ENCODE measurements around the gene C11orf68. TPM values are rescaled to one million over a fixed set of nuclear protein-coding genes. Genes with fewer than 3 reads are reported as not detected.
A peak's percentile ranks its signal among the peaks of the same experiment; 100 is the strongest.

C11orf68 gene
- total and polyA plus RNA-seq, 2 of the 8 experiments (the other 6 are each of a cell fraction or from before 2014, with no cell fraction given), result 24.0 to 51.2 TPM

DNA sequence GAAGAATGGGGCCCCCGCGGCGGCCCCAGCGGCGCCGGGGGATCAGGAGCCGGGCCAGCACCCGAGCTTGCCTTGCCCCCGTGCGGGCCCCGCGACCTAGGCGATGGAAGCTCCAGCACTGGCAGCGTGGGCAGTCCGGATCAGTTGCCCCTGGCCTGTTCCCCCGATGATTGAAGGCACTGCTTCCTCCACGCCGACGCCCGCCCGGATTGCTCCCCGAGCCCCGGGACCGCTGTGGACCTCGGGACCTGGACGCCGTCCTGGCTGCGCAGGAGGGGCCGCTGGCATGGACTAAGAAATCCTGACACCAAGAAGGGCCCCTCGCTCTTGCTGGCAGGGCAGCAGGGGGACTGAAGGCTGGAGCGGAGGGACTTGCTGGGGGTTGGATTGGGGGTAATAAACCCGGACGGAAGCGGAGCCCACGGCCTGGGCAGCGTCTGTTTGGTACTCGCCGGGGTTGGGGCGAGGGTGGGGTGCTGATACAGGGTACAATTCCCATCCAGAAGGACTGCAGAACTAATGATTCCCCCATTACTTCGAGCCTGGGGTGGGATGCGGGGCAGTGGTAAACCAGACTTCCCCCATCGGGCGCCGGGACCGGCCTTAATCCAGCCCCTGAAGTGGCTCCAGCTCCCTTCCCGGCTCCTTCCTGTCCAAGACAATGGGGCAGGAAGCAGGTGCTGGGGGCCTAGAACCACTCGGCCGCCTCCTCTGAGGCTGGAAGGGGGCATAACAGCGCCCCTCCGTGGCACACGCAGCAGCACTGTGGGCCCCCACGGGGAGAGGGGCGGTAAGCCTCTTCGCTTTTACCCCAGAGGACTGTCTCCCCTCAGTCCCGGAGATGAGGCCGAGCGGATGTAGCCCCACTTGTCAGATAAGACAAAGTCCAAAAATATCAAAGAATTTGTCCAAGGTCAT, 27.4 kb downstream of the C11orf68 start:
- ChIA-PET POLR2A (ENCODE audit: partially characterized antibody) (interaction anchor here (0.7 to 39.7 kb wide), 18 partner anchors 9 to 398 kb away, joined by 3 to 1071 read pairs (median 4); partner anchors contain the start of genes C11orf68, CFL1, CST6 and EFEMP2), CTCF (ENCODE audit: partially characterized antibody) (interaction anchor here (0.6 to 19.6 kb wide), 37 partner anchors 8 to 535 kb away, joined by 3 to 283 read pairs (median 5); partner anchors contain the start of genes AP5B1, C11orf68, CFL1 and EFEMP2)
- DNase-seq (ENCODE audit: low read depth in 1 of 2, low spot score in 2 of 2) (peak in 1 of 2 experiments; percentile 72), FAIRE-seq (no peak)
- 7% methylated on average over 47 of the region's 57 CpGs; no CpG with 5 or more reads in 1 of the 2 experiments for WGBS, 2 experiments (ENCODE audit: extremely low coverage in 1 of 2, insufficient coverage in 1 of 2, insufficient read length in 1 of 2, insufficient replicate concordance in 2 of 2, low coverage in 1 of 2, low lambda C conversion rate in 2 of 2, missing lambda C conversion rate in 1 of 2)
- peaks cover 0 to 30% (median 12%) of the 10 kb centered on the region in 4 experiments; a peak in 5 of 7 replicates for H3K4me1 ChIP-seq (replicated peaks in 1 of 4; ENCODE audit: control insufficient read depth in 3 of 4, insufficient read depth in 4 of 4, low read length in 3 of 4)
- peak overlapping the region; percentile 94 to 97 for H3K4me2 ChIP-seq (ENCODE audit: insufficient read depth in 1 of 2, low read depth in 2 of 2, low read length in 2 of 2)
- peaks cover 0 to 2% (median under 1%) of the 10 kb centered on the region in 4 experiments; a peak in 3 of 8 replicates for H3K36me3 ChIP-seq (ENCODE audit: control insufficient read depth in 2 of 4, insufficient read depth in 4 of 4, low read length in 3 of 4)
- H3K4ac ChIP-seq (replicated peaks; ENCODE audit: insufficient read length, low read depth, low read length), result no peak overlapping the region
- peak overlapping the region; percentile 39 to 79 (median 70); a peak in 6 of 7 replicates for H3K9ac ChIP-seq (replicated peaks in 1 of 4; ENCODE audit: extremely low read depth in 1 of 4, low read depth in 3 of 4, low read length in 3 of 4)
- no peaks in the 10 kb centered on the region for H3K9me3 ChIP-seq (ENCODE audit: insufficient read depth in 2 of 2, low read depth in 1 of 2, low read length in 1 of 2)
- H3K14ac ChIP-seq (ENCODE audit: insufficient read length), result no peak overlapping the region
- H2AFZ ChIP-seq (ENCODE audit: low read length), result no peak overlapping the region
- H3K79me1 ChIP-seq (ENCODE audit: low read depth, low read length), result no peaks in the 10 kb centered on the region
- H3K79me2 ChIP-seq (ENCODE audit: control insufficient read depth in 1 of 2, insufficient read depth in 2 of 2, low read length in 2 of 2), result peaks cover 0 to 4% of the 10 kb centered on the region in 2 experiments; a peak in 1 of 4 replicates
- no peak overlapping the region for H2AK5ac ChIP-seq (ENCODE audit: low read depth, low read length)
- H3K56ac ChIP-seq (replicated peaks; ENCODE audit: insufficient read length, low read depth, low read length), result peak overlapping the region; percentile 32
- H3K23me2 ChIP-seq (ENCODE audit: low read depth, low read length), result peaks cover 25% of the 10 kb centered on the region
- peaks cover 2 to 4% of the 10 kb centered on the region in 2 experiments for H4K20me1 ChIP-seq (replicated peaks in 1 of 2; ENCODE audit: control insufficient read depth in 1 of 2, insufficient read depth in 2 of 2, low read length in 2 of 2)
- H3K27me3 ChIP-seq (replicated peaks in 1 of 4; ENCODE audit: control insufficient read depth in 3 of 4, extremely low read depth in 1 of 4, insufficient read depth in 3 of 4, low read length in 3 of 4), result peaks cover 0 to 14% (median 8%) of the 10 kb centered on the region in 4 experiments; a peak in 6 of 7 replicates
- H2BK5ac ChIP-seq (ENCODE audit: low read depth, low read length), result no peak overlapping the region
- peak overlapping the region; percentile 50; the same call in 1 of the 2 replicates for H2BK12ac ChIP-seq (ENCODE audit: low read depth, low read length)
- no peak overlapping the region for H3K23ac ChIP-seq (ENCODE audit: insufficient read length)
- H4K91ac ChIP-seq (replicated peaks; ENCODE audit: insufficient read length, low read length), result no peak overlapping the region
- peak overlapping the region; percentile 74 to 82 (median 78) for H3K4me3 ChIP-seq (ENCODE audit: extremely low read depth in 1 of 4, insufficient read depth in 2 of 4, low read depth in 3 of 4, low read length in 4 of 4)
- H3K27ac ChIP-seq (ENCODE audit: low read depth, low read length), result no peak overlapping the region; the same call in 1 of the 2 replicates
- H4K8ac ChIP-seq (ENCODE audit: extremely low read depth, insufficient read depth, low read length), result peak overlapping the region; percentile 22; the same call in 1 of the 2 replicates
- H4K5ac ChIP-seq (ENCODE audit: insufficient read length, low read depth, low read length), result no peak overlapping the region
- H2BK15ac ChIP-seq (ENCODE audit: low read length), result no peak overlapping the region
- no peak overlapping the region for H2BK20ac ChIP-seq (ENCODE audit: low read length)
- peak overlapping the region; percentile 71 for H3K18ac ChIP-seq (ENCODE audit: extremely low read depth, low read length)
- H2BK120ac ChIP-seq (replicated peaks; ENCODE audit: low read depth, low read length), result no peak overlapping the region
- no peak for TF ChIP-seq KDM4A (IDR thresholded peaks at IDR 0.05; ENCODE audit: low read depth, low read length, severe bottlenecking)
- no peak for TF ChIP-seq SAP30 (IDR thresholded peaks at IDR 0.05; ENCODE audit: insufficient read depth, insufficient replicate concordance, low read length)
- TF ChIP-seq TAF1 (IDR thresholded peaks at IDR 0.05; ENCODE audit: low read depth, low read length), result peak; percentile 16; the same call in 1 of the 2 replicates
- TF ChIP-seq TBP (IDR thresholded peaks at IDR 0.05; ENCODE audit: low read depth, low read length), result no peak; the same call in 1 of the 2 replicates
- no peak for TF ChIP-seq ZNF274 (IDR thresholded peaks at IDR 0.05; ENCODE audit: borderline replicate concordance, extremely low read depth, low read length)
- no peak for TF ChIP-seq JUN (IDR thresholded peaks at IDR 0.05; ENCODE audit: low read depth, low read length)
- TF ChIP-seq, protein P1, sequence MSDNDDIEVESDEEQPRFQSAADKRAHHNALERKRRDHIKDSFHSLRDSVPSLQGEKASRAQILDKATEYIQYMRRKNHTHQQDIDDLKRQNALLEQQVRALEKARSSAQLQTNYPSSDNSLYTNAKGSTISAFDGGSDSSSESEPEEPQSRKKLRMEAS (IDR thresholded peaks at IDR 0.05), result no peak
